PC-9 (cell line): Measurements from ENCODE around the gene KIN.

Source experiments
- CTCF ChIP-seq: fragments of 200-600 bp; sonication (generic); conservative IDR thresholded peaks from 2 replicates; pipeline ENCODE4 v1.6.1; 2017; ENCODE audit warnings: mixed run types, antibody characterized with exemption, mild to moderate bottlenecking, moderate library complexity
- EZH2 ChIP-seq: fragments of 200-600 bp; sonication (generic); IDR thresholded peaks from 2 replicates; pipeline ENCODE4 v1.8.0; 2017; ENCODE audit warnings: antibody characterized with exemption, low read depth

- TF ChIP-seq CTCF (no peak), EZH2 (no peak)
Measured at GRCh38 chr10:7788639-7789286, 970 bp upstream of the KIN start.
